Ascending aorta (tissue), 2 donors: ENCODE results near the gene DIP2C. TPM values are rescaled to one million over a fixed set of nuclear protein-coding genes. Genes with fewer than 3 reads are reported as not detected.

Experiments used
- DNase-seq, 2 donors: peaks; one replicate each; pipeline ENCODE4 v3.0.0-alpha.2; 2019; ENCODE audit warnings: low spot score in 2 of 2
- H3K27ac ChIP-seq, 2 donors: fragments of 200-600 bp; sonication (generic); one replicate each; pipeline ENCODE4 v1.5.1; 2016 to 2017; ENCODE audit warnings: mild to moderate bottlenecking in 1 of 2
- H3K27me3 ChIP-seq: fragments of 200-600 bp; sonication (generic); one replicate; pipeline ENCODE4 v1.5.1; 2017
- H3K36me3 ChIP-seq, 2 donors: fragments of 200-600 bp; sonication (generic); one replicate each; pipeline ENCODE4 v1.5.1; 2016
- H3K4me1 ChIP-seq, 2 donors: fragments of 200-600 bp; sonication (generic); one replicate each; pipeline ENCODE4 v1.5.1; 2016 to 2017; ENCODE audit warnings: mild to moderate bottlenecking in 1 of 2
- H3K4me3 ChIP-seq, 2 donors: fragments of 200-600 bp; sonication (generic); one replicate each; pipeline ENCODE4 v1.5.1; 2016 to 2017; ENCODE audit warnings: mild to moderate bottlenecking in 1 of 2
- H3K9me3 ChIP-seq, 2 donors: fragments of 200-600 bp; sonication (generic); one replicate each; pipeline ENCODE4 v1.5.1; 2016
- CTCF ChIP-seq, 3 experiments: fragments of 200-600 bp in 2 of 3; fragments of 450-650 bp in 1 of 3; sonication (generic) in 2 of 3; IDR thresholded peaks; one replicate each; pipeline ENCODE4 v1.5.1; 2016 to 2019; ENCODE audit warnings: antibody characterized with exemption in 3 of 3, mild to moderate bottlenecking in 1 of 3, moderate library complexity in 1 of 3
- intact Hi-C: fragments of 100-400 bp; cut with DNase I; formaldehyde crosslinking; loops from one replicate; pipeline ENCODE4 v1.15.1; 2023
- total RNA-seq: library from RNA; depleted of rRNA; stranded (reverse); fragments of >200 nt; gene quantifications from one replicate; pipeline ENCODE4 v1.1.0, GENCODE V29; 2016

DIP2C gene
- total RNA-seq, 1 donor from 2014 or later: 14.7 TPM

GRCh38 chr10:569961-570627 is 119.4 kb downstream of the DIP2C start:
- no peak for DNase-seq
- Histone ChIP-seq H3K4me1 (peaks cover 4 to 18% of the 10 kb centered on the region in 2 donors), H3K4me3 (no peak overlapping the region), H3K27ac (no peak overlapping the region), H3K36me3 (no peaks in the 10 kb centered on the region), H3K27me3 (no peaks in the 10 kb centered on the region), H3K9me3 (peaks cover 0 to 5% of the 10 kb centered on the region in 2 donors)
- TF ChIP-seq CTCF (IDR thresholded peaks at IDR 0.05): no peak
- intact Hi-C loops: no loop called here

- H3K36me3 ChIP-seq: no peaks in the 10 kb centered on the region
- H3K27me3 ChIP-seq: no peaks in the 10 kb centered on the region
- intact Hi-C loops: no loop called here
- H3K4me3 ChIP-seq: no peak overlapping the region
- no peak for TF ChIP-seq CTCF (IDR thresholded peaks at IDR 0.05)
- H3K4me1 ChIP-seq: peaks cover 4 to 18% of the 10 kb centered on the region in 2 donors
- peaks cover 5 to 8% of the 10 kb centered on the region in 2 donors for H3K9me3 ChIP-seq
- H3K27ac ChIP-seq: no peak overlapping the region
- no peak for DNase-seq
Measured at GRCh38 chr10:568848-569247, 120.6 kb downstream of the DIP2C start.

- no peak for TF ChIP-seq CTCF (IDR thresholded peaks at IDR 0.05)
- intact Hi-C loops: no loop called here
- Histone ChIP-seq H3K36me3 (no peaks in the 10 kb centered on the region), H3K27me3 (no peaks in the 10 kb centered on the region), H3K4me3 (no peak overlapping the region), H3K4me1 (peaks cover 4 to 18% of the 10 kb centered on the region in 2 donors), H3K9me3 (peaks cover 5 to 14% of the 10 kb centered on the region in 2 donors), H3K27ac (no peak overlapping the region)
- DNase-seq: no peak
Measured at GRCh38 chr10:567869-568268, 121.6 kb downstream of the DIP2C start.

- Histone ChIP-seq H3K4me3 (no peak overlapping the region), H3K36me3 (no peaks in the 10 kb centered on the region), H3K27me3 (no peaks in the 10 kb centered on the region), H3K4me1 (peaks cover 2 to 9% of the 10 kb centered on the region in 2 donors), H3K27ac (no peak overlapping the region), H3K9me3 (peaks cover 5 to 14% of the 10 kb centered on the region in 2 donors)
- DNase-seq: peak in 1 of 2 donors; percentile 41
- TF ChIP-seq CTCF (IDR thresholded peaks at IDR 0.05): no peak
- intact Hi-C loops: no loop called here
Measured at GRCh38 chr10:566241-566885, 123.1 kb downstream of the DIP2C start.

GRCh38 chr10:565676-566075 is 123.8 kb downstream of the DIP2C start:
- H3K4me3 ChIP-seq: no peak overlapping the region
- intact Hi-C loops: no loop called here
- no peaks in the 10 kb centered on the region for H3K27me3 ChIP-seq
- peaks cover 0 to 3% of the 10 kb centered on the region in 2 donors for H3K4me1 ChIP-seq
- TF ChIP-seq CTCF (IDR thresholded peaks at IDR 0.05): no peak
- H3K27ac ChIP-seq: no peak overlapping the region
- H3K9me3 ChIP-seq: peaks cover 5 to 14% of the 10 kb centered on the region in 2 donors
- H3K36me3 ChIP-seq: no peaks in the 10 kb centered on the region
- DNase-seq: peak in 1 of 2 donors; percentile 57
